H54 (cell line): Measurements from ENCODE around the gene CCR2.

Experiments
- DNase-seq: peaks from one replicate; pipeline ENCODE4 v3.0.0; 2011; ENCODE audit warnings: low spot score, mixed read lengths; ENCODE audit not compliant: insufficient read length
- FAIRE-seq: peaks from 3 replicates; lab custom pipeline; 2011; peaks lifted over from hg19 to GRCh38; lab: Jason Lieb, UNC
- POLR2A ChIP-seq: IDR thresholded peaks from 2 replicates; pipeline ENCODE4 v1.6.1; 2011; ENCODE audit warnings: low read depth, mild to moderate bottlenecking, low read length

The CCR2 gene

GRCh38 chr3:46361408-46362283 lies 7.7 kb downstream of the CCR2 start:
- FAIRE-seq, result no peak
- TF ChIP-seq POLR2A, result no peak
- DNase-seq, result no peak

- FAIRE-seq (no peak), DNase-seq (no peak)
- TF ChIP-seq POLR2A, result no peak
Measured at GRCh38 chr3:46365041-46365440, 11.1 kb downstream of the CCR2 start.

GRCh38 chr3:46365737-46366524 lies 12.0 kb downstream of the CCR2 start:
- no peak for DNase-seq
- no peak for FAIRE-seq
- no peak for TF ChIP-seq POLR2A

GRCh38 chr3:46367811-46368210 lies 13.9 kb downstream of the CCR2 start:
- no peak for TF ChIP-seq POLR2A
- DNase-seq, result no peak
- no peak for FAIRE-seq

- FAIRE-seq (no peak), DNase-seq (no peak)
Measured at GRCh38 chr3:46368569-46368968, 14.7 kb downstream of the CCR2 start.

GRCh38 chr3:46369151-46369550 lies 15.2 kb downstream of the CCR2 start:
- no peak for DNase-seq
- no peak for FAIRE-seq
- TF ChIP-seq POLR2A, result no peak

More at GRCh38 chr3:46368569-46368968, 14.7 kb downstream of the CCR2 start:
- no peak for TF ChIP-seq POLR2A

- no peak for FAIRE-seq
- no peak for DNase-seq
- TF ChIP-seq POLR2A, result no peak
Measured at GRCh38 chr3:46369675-46370132, 15.8 kb downstream of the CCR2 start.

GRCh38 chr3:46370839-46371518 lies 17.1 kb downstream of the CCR2 start, which contains the start of gene CCR5:
Gene CCR5 (plus strand): TSS chr3:46370946. CDS start chr3:46372903, 1,957 bp downstream.
- DNase-seq, result no peak
- no peak for TF ChIP-seq POLR2A
- FAIRE-seq, result no peak

- no peak for TF ChIP-seq POLR2A
- DNase-seq (no peak), FAIRE-seq (no peak)
Measured at GRCh38 chr3:46371519-46372340, 17.8 kb downstream of the CCR2 start.

GRCh38 chr3:46372492-46373359 lies 18.8 kb downstream of the CCR2 start:
- no peak for TF ChIP-seq POLR2A
- no peak for FAIRE-seq
- no peak for DNase-seq

GRCh38 chr3:46374755-46375154 lies 20.8 kb downstream of the CCR2 start:
- TF ChIP-seq POLR2A, result no peak
- DNase-seq (no peak), FAIRE-seq (no peak)

GRCh38 chr3:46375218-46375617 lies 21.3 kb downstream of the CCR2 start:
- DNase-seq (no peak), FAIRE-seq (no peak)
- TF ChIP-seq POLR2A, result no peak
